Body of pancreas (tissue), 4 donors: ENCODE data around the gene ESPN.

Source experiments
- CTCF ChIP-seq, 7 experiments: fragments of 450-650 bp in 4 of 7; fragments of 200-600 bp in 3 of 7; sonication (generic) in 3 of 7; IDR thresholded peaks; one replicate each; pipeline ENCODE4 v1.5.1; 2016 to 2019; ENCODE audit warnings: antibody characterized with exemption in 7 of 7
- POLR2A ChIP-seq, 3 donors: fragments of 450-650 bp; IDR thresholded peaks; one replicate each; pipeline ENCODE4 v1.6.1; 2016; ENCODE audit warnings: antibody characterized with exemption in 3 of 3, mild to moderate bottlenecking in 2 of 3

- TF ChIP-seq CTCF (IDR thresholded peaks at IDR 0.05) (no peak), POLR2A (IDR thresholded peaks at IDR 0.05) (no peak)
Measured at GRCh38 chr1:6462412-6463119, 38.0 kb downstream of the ESPN start.
